WTC11 (cell line): Measurements from ENCODE around the gene SLCO4A1. TPM values are rescaled to one million over a fixed set of nuclear protein-coding genes. Genes with fewer than 3 reads are reported as not detected.

Experiments used
- ATAC-seq: fragments of 200-7000 bp; cut with Tn5 transposase; 2 replicates; pipeline ENCODE4 v1.10.0; 2021; ENCODE audit warnings: mild to moderate bottlenecking, moderate library complexity
- CTCF ChIA-PET: fragments of 300-600 bp; sonication (Branson Sonifier 250); formaldehyde crosslinking; loops from one replicate; lab custom pipeline; 2021; ENCODE audit warnings: antibody characterized with exemption; lab: Charles Lee
- POLR2A ChIA-PET: fragments of 350-600 bp; sonication (Branson Sonifier 250); formaldehyde crosslinking; loops from one replicate; lab custom pipeline; 2021; ENCODE audit warnings: antibody characterized with exemption; lab: Charles Lee
- DNase-seq: peaks from one replicate; pipeline ENCODE4 v3.0.0; 2021; ENCODE audit warnings: low spot score
- H3K27ac Mint-ChIP-seq: 2 replicates; pipeline ENCODE4 v1.8.0; 2021; ENCODE audit warnings: mixed read lengths
- H3K27me3 Mint-ChIP-seq: 2 replicates; pipeline ENCODE4 v1.8.0; 2021; ENCODE audit warnings: low read depth, mild to moderate bottlenecking, moderate library complexity, mixed read lengths
- H3K36me3 Mint-ChIP-seq: 2 replicates; pipeline ENCODE4 v1.8.0; 2021; ENCODE audit warnings: mixed read lengths
- H3K4me1 Mint-ChIP-seq: 2 replicates; pipeline ENCODE4 v1.8.0; 2022; ENCODE audit warnings: mixed read lengths
- H3K4me3 Mint-ChIP-seq: 2 replicates; pipeline ENCODE4 v1.8.0; 2021; ENCODE audit warnings: mild to moderate bottlenecking, moderate library complexity, mixed read lengths
- H3K9me3 Mint-ChIP-seq: 2 replicates; pipeline ENCODE4 v1.8.0; 2021; ENCODE audit warnings: mixed read lengths
- ATF1 ChIP-seq: sonication (generic); formaldehyde crosslinking; IDR thresholded peaks from 2 replicates; pipeline ENCODE4 v1.8.1; 2023; ENCODE audit warnings: mild to moderate bottlenecking, moderate library complexity, missing genetic modification reagents
- CREM ChIP-seq: sonication (generic); formaldehyde crosslinking; IDR thresholded peaks from 2 replicates; pipeline ENCODE4 v1.8.1; 2022; ENCODE audit warnings: mild to moderate bottlenecking, missing genetic modification reagents, moderate library complexity
- E2F4 ChIP-seq: sonication (generic); formaldehyde crosslinking; IDR thresholded peaks from 2 replicates; pipeline ENCODE4 v1.8.1; 2022; ENCODE audit warnings: low read depth, mild to moderate bottlenecking, moderate library complexity, missing genetic modification reagents, borderline replicate concordance
- EMX1 ChIP-seq: fragments of 250-450 bp; sonication (Bioruptor Pico); IDR thresholded peaks from 2 replicates; pipeline ENCODE4 v1.8.0; 2021; ENCODE audit warnings: mild to moderate bottlenecking
- ETV6 ChIP-seq: sonication (generic); formaldehyde crosslinking; IDR thresholded peaks from 2 replicates; pipeline ENCODE4 v1.8.1; 2022; ENCODE audit warnings: mild to moderate bottlenecking, missing genetic modification reagents
- FOXJ3 ChIP-seq: sonication (generic); formaldehyde crosslinking; IDR thresholded peaks from 2 replicates; pipeline ENCODE4 v1.9.0; 2021; ENCODE audit warnings: missing genetic modification reagents, mild to moderate bottlenecking, borderline replicate concordance
- GABPB1 ChIP-seq: sonication (generic); formaldehyde crosslinking; IDR thresholded peaks from 2 replicates; pipeline ENCODE4 v1.8.1; 2023; ENCODE audit warnings: mild to moderate bottlenecking, missing genetic modification reagents
- IRF1 ChIP-seq: sonication (generic); formaldehyde crosslinking; IDR thresholded peaks from 2 replicates; pipeline ENCODE4 v1.8.0; 2023; ENCODE audit warnings: missing genetic modification reagents
- JAZF1 ChIP-seq: fragments of 250-450 bp; sonication (Bioruptor Pico); IDR thresholded peaks from 2 replicates; pipeline ENCODE4 v1.9.0; 2021; ENCODE audit warnings: moderate library complexity, mild to moderate bottlenecking, inconsistent platforms
- NFATC4 ChIP-seq: fragments of 250-450 bp; sonication (Bioruptor Pico); IDR thresholded peaks from 2 replicates; pipeline ENCODE4 v1.9.0; 2021; ENCODE audit warnings: mild to moderate bottlenecking
- NR3C1 ChIP-seq: sonication (generic); formaldehyde crosslinking; conservative IDR thresholded peaks from 2 replicates; pipeline ENCODE4 v1.8.1; 2023; ENCODE audit warnings: low read depth, mild to moderate bottlenecking, missing genetic modification reagents
- OVOL2 ChIP-seq: fragments of 250-450 bp; sonication (Bioruptor Pico); IDR thresholded peaks from 2 replicates; pipeline ENCODE4 v1.9.0; 2021; ENCODE audit warnings: mild to moderate bottlenecking, borderline replicate concordance
- TEAD4 ChIP-seq: sonication (generic); formaldehyde crosslinking; IDR thresholded peaks from 2 replicates; pipeline ENCODE4 v1.8.0; 2022; ENCODE audit warnings: mild to moderate bottlenecking, missing genetic modification reagents
- USF2 ChIP-seq: sonication (generic); formaldehyde crosslinking; IDR thresholded peaks from 2 replicates; pipeline ENCODE4 v1.8.1; 2023; ENCODE audit warnings: mild to moderate bottlenecking, missing genetic modification reagents, moderate library complexity
- ZBTB21 ChIP-seq: sonication (generic); formaldehyde crosslinking; IDR thresholded peaks from 2 replicates; pipeline ENCODE4 v1.8.1; 2023; ENCODE audit warnings: mild to moderate bottlenecking, missing genetic modification reagents, borderline replicate concordance
- ZBTB43 ChIP-seq: sonication (generic); formaldehyde crosslinking; IDR thresholded peaks from 2 replicates; pipeline ENCODE4 v1.8.1; 2023; ENCODE audit warnings: mild to moderate bottlenecking, missing genetic modification reagents
- ZNF138 ChIP-seq: sonication (generic); formaldehyde crosslinking; conservative IDR thresholded peaks from 2 replicates; pipeline ENCODE4 v1.8.1; 2022; ENCODE audit warnings: mild to moderate bottlenecking, moderate library complexity, missing genetic modification reagents
- ZNF219 ChIP-seq: sonication (generic); formaldehyde crosslinking; IDR thresholded peaks from 2 replicates; pipeline ENCODE4 v1.8.0; 2023; ENCODE audit warnings: missing genetic modification reagents, mild to moderate bottlenecking, borderline replicate concordance
- ZNF396 ChIP-seq: fragments of 250-450 bp; sonication (Bioruptor Pico); IDR thresholded peaks from 2 replicates; pipeline ENCODE4 v1.8.0; 2021; ENCODE audit warnings: mild to moderate bottlenecking, moderate library complexity, borderline replicate concordance
- ZNF423 ChIP-seq: fragments of 250-450 bp; sonication (Bioruptor Pico); IDR thresholded peaks from 2 replicates; pipeline ENCODE4 v2.1.2; 2022; ENCODE audit warnings: mild to moderate bottlenecking, moderate library complexity
- total RNA-seq: library from RNA; stranded (reverse); gene quantifications from 3 replicates; pipeline ENCODE4 v1.2.3, GENCODE V29; 2021
- TF ChIP-seq, protein P1 (sequence below): sonication (generic); formaldehyde crosslinking; IDR thresholded peaks from 2 replicates; pipeline ENCODE4 v1.8.1; 2022; ENCODE audit warnings: mild to moderate bottlenecking, missing genetic modification reagents, moderate library complexity, borderline replicate concordance
- TF ChIP-seq, protein P2 (sequence below): fragments of 250-450 bp; sonication (Bioruptor Pico); IDR thresholded peaks from 2 replicates; pipeline ENCODE4 v1.9.0; 2021; ENCODE audit warnings: mild to moderate bottlenecking
- TF ChIP-seq, protein P3 (sequence below): fragments of 250-450 bp; sonication (Bioruptor Pico); IDR thresholded peaks from 2 replicates; pipeline ENCODE4 v1.8.0; 2021; ENCODE audit warnings: mild to moderate bottlenecking
- TF ChIP-seq, protein P4 (sequence below): sonication (generic); formaldehyde crosslinking; IDR thresholded peaks from 2 replicates; pipeline ENCODE4 v1.8.0; 2022; ENCODE audit warnings: mild to moderate bottlenecking, missing genetic modification reagents

SLCO4A1 gene
- total RNA-seq, 1 experiment from 2014 or later = 19.9 TPM

DNA sequence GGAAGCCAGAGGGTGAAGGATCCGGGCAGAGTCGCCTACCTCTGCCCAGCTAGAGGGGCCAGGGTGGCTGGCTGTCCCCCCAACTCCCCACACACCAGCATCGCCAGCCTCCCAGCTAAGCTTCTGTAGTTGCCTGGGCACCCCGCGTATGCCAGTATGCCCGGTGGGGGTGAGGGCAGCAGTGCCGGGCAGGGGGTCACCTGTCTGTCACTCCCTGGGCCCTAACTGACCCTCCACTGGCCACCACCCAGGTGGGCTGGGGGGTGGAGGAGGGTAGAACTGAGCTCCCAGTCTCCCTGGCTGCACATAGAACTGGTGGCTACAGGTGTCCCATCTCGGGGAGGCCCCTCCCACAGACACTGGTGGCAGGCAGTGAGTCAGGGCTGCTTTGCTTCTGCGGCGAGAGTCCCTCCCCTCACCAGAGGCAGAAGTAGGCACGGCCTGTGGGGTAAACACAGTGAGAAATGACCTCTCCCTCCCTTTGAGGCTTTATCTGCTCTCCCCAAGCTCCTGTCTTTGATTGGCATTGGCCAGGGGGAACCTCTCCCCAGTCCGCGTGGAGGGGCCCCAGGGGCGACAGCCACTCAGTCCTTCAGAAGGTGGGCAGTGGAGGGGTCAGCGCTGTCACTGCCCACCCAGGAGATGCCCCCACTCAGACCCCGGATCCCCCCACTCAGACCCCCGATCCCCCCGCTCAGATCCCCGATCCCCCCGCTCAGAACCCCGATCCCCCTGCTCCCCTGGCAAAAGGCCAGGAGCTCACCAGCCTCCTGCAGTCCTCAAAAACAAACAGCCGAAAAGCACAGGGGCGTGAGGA lies 68.8 kb downstream of the SLCO4A1 start (continued):
- TF ChIP-seq IRF1 (CRISPR knock-in tag) (no peak), USF2 (CRISPR knock-in tag) (no peak), ZBTB21 (no peak), FOXJ3 (no peak), OVOL2 (CRISPR knock-in tag) (no peak), ZNF219 (CRISPR knock-in tag) (no peak), NFATC4 (CRISPR knock-in tag) (no peak), NR3C1 (CRISPR knock-in tag) (no peak)
- TF ChIP-seq, all 79 proteins: peak for 0

GRCh38 chr20:62711703-62712101 lies 69.4 kb downstream of the SLCO4A1 start:
- Mint-ChIP-seq H3K4me3 (no peak overlapping the region), H3K9me3 (no peaks in the 10 kb centered on the region), H3K4me1 (0 out of 2 replicates have a peak, but pooled peaks cover 3% of the 10 kb centered on the region), H3K36me3 (no peaks in the 10 kb centered on the region), H3K27ac (no peak overlapping the region), H3K27me3 (peaks cover 35% of the 10 kb centered on the region)
- POLR2A ChIA-PET = no interaction called here
- ATAC-seq (no peak), DNase-seq (no peak)
- CTCF ChIA-PET = interaction anchor here (1.1 to 1.2 kb wide), 2 partner anchors 80 to 139 kb away, joined by 3 read pairs; no protein-coding TSS in a partner anchor
- TF ChIP-seq ZBTB43 (CRISPR knock-in tag) = no peak
- no peak for TF ChIP-seq ETV6 (CRISPR knock-in tag)
- no peak for TF ChIP-seq NR3C1 (CRISPR knock-in tag)
- TF ChIP-seq, protein P1, sequence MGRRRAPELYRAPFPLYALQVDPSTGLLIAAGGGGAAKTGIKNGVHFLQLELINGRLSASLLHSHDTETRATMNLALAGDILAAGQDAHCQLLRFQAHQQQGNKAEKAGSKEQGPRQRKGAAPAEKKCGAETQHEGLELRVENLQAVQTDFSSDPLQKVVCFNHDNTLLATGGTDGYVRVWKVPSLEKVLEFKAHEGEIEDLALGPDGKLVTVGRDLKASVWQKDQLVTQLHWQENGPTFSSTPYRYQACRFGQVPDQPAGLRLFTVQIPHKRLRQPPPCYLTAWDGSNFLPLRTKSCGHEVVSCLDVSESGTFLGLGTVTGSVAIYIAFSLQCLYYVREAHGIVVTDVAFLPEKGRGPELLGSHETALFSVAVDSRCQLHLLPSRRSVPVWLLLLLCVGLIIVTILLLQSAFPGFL (CRISPR knock-in tag) = no peak
- no peak for TF ChIP-seq GABPB1 (CRISPR knock-in tag)
- no peak for TF ChIP-seq ATF1 (CRISPR knock-in tag)
- TF ChIP-seq ZNF138 (CRISPR knock-in tag) = no peak
- TF ChIP-seq JAZF1 (CRISPR knock-in tag) = no peak
- no peak for TF ChIP-seq ZNF423
- TF ChIP-seq, protein P2, sequence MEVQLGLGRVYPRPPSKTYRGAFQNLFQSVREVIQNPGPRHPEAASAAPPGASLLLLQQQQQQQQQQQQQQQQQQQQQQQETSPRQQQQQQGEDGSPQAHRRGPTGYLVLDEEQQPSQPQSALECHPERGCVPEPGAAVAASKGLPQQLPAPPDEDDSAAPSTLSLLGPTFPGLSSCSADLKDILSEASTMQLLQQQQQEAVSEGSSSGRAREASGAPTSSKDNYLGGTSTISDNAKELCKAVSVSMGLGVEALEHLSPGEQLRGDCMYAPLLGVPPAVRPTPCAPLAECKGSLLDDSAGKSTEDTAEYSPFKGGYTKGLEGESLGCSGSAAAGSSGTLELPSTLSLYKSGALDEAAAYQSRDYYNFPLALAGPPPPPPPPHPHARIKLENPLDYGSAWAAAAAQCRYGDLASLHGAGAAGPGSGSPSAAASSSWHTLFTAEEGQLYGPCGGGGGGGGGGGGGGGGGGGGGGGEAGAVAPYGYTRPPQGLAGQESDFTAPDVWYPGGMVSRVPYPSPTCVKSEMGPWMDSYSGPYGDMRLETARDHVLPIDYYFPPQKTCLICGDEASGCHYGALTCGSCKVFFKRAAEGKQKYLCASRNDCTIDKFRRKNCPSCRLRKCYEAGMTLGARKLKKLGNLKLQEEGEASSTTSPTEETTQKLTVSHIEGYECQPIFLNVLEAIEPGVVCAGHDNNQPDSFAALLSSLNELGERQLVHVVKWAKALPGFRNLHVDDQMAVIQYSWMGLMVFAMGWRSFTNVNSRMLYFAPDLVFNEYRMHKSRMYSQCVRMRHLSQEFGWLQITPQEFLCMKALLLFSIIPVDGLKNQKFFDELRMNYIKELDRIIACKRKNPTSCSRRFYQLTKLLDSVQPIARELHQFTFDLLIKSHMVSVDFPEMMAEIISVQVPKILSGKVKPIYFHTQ (CRISPR knock-in tag) = no peak
- no peak for TF ChIP-seq ZNF219 (CRISPR knock-in tag)
- no peak for TF ChIP-seq E2F4 (CRISPR knock-in tag)
- TF ChIP-seq TEAD4 (CRISPR knock-in tag) = no peak
- TF ChIP-seq, protein P3, sequence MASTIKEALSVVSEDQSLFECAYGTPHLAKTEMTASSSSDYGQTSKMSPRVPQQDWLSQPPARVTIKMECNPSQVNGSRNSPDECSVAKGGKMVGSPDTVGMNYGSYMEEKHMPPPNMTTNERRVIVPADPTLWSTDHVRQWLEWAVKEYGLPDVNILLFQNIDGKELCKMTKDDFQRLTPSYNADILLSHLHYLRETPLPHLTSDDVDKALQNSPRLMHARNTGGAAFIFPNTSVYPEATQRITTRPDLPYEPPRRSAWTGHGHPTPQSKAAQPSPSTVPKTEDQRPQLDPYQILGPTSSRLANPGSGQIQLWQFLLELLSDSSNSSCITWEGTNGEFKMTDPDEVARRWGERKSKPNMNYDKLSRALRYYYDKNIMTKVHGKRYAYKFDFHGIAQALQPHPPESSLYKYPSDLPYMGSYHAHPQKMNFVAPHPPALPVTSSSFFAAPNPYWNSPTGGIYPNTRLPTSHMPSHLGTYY (CRISPR knock-in tag) = no peak
- TF ChIP-seq, protein P4, sequence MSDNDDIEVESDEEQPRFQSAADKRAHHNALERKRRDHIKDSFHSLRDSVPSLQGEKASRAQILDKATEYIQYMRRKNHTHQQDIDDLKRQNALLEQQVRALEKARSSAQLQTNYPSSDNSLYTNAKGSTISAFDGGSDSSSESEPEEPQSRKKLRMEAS (CRISPR knock-in tag) = no peak
- TF ChIP-seq EMX1 (CRISPR knock-in tag) = no peak
- TF ChIP-seq CREM (CRISPR knock-in tag) = no peak
- TF ChIP-seq ZNF396 (CRISPR knock-in tag) = no peak
- TF ChIP-seq USF2 (CRISPR knock-in tag) = no peak
